Prostate gland (tissue), 2 donors: ENCODE results near the gene VWF.
"Not testable (repeated sequence)": the region's sequence is repeated elsewhere in the genome, so short reads cannot be mapped to it uniquely, and the experiment has no call there.

Source experiments
- CTCF ChIP-seq, 4 experiments: fragments of 200-600 bp in 2 of 4; fragments of 450-650 bp in 2 of 4; sonication (generic) in 2 of 4; IDR thresholded peaks; 1 replicate in 3 of 4; 2 replicates in 1 of 4; pipeline ENCODE4 v1.5.1; 2016 to 2019; ENCODE audit warnings: antibody characterized with exemption in 4 of 4, mild to moderate bottlenecking in 2 of 4, moderate library complexity in 2 of 4
- POLR2AphosphoS5 ChIP-seq: sonication (generic); formaldehyde crosslinking; IDR thresholded peaks from one replicate; pipeline ENCODE4 v1.6.1; 2017; ENCODE audit warnings: antibody characterized with exemption

GRCh38 chr12:6102021-6102420 is 22.4 kb downstream of the VWF start:
- not testable (repeated sequence) for TF ChIP-seq POLR2AphosphoS5; CTCF (IDR thresholded peaks at IDR 0.05)
